Middle frontal gyrus (tissue), 1 donor: ENCODE measurements around the gene SHISA7.
"Not testable (repeated sequence)": the region's sequence is repeated elsewhere in the genome, so short reads cannot be mapped to it uniquely, and the experiment has no call there.

Source experiments
- DNase-seq: peaks from one replicate; pipeline ENCODE4 v3.0.0-alpha.2; 2015; ENCODE audit warnings: low spot score; ENCODE audit errors: extremely low spot score

The SHISA7 gene

DNA sequence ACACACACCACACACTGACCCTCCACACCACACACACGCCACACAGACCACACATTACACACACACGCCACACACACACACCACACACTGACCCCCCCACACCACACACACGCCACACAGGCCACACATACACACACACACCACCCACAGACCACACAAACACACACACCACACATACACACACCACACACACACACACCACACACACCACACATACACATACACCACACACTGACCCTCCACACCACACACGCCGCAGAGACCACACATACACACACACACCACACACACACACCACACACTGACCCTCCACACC is 5.0 kb upstream of the SHISA7 start:
- not testable (repeated sequence) for DNase-seq

DNA sequence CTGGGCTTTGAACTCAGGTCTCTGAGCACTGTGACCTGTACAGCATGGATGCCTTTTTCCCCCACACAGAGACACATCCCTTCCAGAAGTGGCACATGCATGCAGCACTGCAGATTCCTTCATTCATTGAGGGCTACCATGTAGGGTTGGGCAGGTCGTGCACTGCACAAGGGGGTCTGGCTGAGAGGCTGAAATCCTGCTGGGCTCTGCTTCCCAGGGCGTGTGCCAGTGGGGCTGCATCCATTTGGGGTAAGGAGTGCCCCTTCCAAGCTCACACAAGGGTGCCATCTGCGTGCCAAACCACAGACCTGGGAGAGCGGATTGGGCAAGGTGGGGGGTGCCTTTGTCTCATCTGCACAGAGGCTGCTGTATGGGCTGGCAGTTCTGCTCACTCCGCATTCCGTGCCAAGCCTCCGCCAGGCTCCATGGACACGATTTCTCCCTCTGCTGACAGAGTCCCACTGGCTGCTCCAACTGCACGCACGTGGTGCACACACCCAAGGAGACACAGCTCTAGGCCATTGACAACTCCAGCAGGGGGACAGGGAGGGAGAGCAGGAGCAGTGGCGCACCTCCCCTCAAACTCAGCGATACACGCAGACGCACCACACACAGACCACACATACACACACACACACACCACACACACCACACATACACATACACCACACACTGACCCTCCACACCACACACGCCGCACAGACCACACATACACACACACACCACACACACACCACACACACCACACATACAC is 4.5 kb upstream of the SHISA7 start:
- peak; percentile 62 for DNase-seq

DNA sequence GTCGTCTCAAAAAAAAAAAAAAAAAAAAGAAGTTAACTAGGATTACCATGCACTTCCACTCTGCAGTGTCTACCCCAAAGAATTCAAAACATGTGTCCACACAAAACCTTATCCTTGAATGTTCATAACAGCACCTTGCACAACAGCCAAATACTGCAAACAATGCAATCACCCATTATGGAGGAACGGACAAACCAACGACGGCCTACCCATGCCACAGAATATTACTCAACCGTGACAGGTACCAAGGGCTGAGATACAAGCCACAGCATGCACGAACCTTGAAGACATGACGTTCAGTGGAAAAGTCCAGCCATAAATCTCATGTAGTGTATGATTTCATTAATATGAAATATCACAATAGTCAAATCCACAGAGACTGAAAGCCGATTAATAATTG is 3.0 kb upstream of the SHISA7 start:
- no peak for DNase-seq

DNA sequence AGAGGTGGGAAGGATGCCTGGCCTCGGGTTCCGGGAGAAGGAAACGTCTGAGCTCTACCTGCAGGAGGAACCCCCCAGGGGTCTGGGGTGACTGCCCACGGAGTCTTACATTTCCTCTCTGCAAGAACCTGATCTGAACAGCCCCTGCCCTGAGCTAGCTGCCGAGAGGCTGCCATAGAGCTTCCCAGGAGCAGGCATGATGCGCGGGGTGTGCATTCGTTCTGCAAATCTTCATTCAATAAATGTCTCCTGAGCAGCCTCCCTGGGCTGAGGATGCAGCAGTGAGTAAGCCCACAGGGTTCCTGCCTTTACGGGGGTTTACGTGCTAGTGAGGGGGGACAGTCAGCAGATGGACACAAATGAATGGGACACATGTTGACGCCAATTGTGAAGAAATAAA is 1.5 kb upstream of the SHISA7 start:
- no peak for DNase-seq

DNA sequence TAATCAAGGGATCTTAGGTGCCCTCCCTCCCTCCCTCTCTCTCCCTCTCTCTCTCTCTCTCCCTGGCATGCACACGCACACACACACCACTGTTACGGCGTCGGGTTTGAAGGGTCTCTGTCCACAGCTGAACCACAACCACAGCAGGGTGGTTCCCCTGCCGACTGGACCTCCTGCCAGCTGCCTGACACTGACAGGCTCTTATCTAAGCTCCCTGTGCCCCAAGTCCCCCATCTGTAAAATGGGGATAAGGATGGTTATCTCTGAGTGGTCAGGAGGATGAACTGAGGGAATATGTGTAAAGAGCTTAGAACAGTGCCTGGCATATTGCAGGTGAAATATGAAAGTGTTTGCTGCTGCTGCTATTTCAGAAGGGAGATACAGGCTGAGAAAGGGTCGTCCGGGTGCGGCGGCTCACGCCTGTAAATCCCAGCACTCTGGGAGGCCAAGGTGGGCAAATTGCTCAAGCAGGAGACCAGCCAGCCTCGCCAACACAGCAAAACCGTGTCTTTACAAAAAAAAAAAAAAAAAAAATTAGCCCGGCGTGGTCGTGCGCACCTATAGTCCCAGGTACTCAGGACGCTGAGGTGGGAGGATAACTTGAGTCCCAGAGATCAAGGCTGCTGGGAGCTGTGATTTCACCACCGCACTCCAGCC is 852 bp upstream of the SHISA7 start:
- no peak for DNase-seq

DNA sequence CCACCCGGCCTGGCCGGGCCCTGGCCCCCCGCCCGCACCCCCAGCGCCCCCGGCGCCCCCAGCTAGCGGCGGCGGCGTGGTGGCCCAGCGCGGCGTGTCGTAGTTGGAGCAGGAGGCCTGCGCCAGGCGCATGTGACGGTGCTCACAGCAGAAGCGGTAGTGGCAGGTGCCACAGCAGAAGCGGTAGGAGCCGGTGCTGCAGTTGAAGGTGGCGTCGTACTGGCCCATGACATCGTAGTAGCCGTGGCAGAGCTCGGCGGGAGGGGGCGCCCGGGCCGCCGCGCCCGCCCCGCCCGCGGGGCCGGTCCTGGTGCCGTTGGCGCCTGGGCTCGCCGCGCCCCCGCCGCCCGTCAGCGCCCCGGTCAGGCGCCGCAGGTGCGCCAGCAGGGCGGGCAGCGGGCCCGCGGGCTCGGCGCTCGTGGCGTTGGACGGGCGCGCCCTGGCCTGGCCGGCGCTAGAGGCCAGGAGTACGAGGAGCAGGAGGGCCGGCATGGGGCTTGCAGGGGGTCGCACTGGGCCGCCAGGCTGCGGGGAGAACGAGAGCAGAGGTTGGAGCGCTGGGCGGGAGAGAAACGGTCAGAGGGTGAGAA is 633 bp downstream of the SHISA7 start:
- no peak for DNase-seq

DNA sequence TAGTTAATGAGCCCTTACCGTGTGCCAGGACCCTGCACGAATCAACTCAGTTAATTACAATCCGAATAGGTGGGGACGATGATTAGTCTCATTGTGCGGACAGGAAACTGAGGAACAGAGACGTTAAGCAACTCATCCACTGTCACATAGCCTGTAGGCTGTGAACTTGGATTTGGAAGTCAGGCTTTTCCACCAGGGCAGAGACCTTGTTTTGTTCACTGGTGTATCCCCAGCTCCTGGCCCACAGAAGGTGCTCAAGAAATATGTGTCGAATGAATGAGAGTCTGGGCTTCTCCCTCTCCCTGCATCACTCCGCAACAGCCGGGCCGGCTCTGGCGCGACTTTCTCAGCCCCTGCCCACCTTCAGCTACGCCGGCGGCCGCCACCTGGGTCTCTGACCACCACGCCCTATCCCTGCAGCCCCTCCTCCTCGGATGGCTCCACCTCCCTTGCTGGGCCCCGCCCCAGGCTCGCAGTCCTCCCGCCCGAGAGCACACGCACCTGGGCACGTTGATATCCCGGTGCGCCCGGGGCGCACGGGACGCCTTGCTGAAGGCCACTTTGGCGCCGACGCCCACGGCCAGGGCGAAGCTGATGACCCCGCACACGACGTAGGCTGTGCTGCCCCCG is 1.3 kb downstream of the SHISA7 start:
- DNase-seq, result no peak

DNA sequence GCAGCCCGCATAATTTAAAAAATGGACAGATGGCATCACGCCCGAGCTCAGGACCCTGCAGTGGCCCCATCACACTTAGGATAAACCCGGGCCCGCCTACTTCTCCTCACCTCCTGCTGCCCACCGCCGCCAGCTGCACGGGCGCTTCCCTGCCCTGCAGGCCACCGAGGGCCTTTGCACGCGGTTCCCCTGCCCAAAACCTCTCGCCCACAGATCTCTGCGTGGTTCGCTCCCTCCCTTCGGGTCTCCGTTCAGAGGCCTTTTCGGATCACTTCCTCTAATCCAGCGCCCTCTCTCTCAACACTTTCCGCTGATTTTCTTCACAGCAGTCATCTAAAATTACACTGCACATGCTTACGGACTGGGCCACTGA is 1.8 kb downstream of the SHISA7 start:
- no peak for DNase-seq

DNA sequence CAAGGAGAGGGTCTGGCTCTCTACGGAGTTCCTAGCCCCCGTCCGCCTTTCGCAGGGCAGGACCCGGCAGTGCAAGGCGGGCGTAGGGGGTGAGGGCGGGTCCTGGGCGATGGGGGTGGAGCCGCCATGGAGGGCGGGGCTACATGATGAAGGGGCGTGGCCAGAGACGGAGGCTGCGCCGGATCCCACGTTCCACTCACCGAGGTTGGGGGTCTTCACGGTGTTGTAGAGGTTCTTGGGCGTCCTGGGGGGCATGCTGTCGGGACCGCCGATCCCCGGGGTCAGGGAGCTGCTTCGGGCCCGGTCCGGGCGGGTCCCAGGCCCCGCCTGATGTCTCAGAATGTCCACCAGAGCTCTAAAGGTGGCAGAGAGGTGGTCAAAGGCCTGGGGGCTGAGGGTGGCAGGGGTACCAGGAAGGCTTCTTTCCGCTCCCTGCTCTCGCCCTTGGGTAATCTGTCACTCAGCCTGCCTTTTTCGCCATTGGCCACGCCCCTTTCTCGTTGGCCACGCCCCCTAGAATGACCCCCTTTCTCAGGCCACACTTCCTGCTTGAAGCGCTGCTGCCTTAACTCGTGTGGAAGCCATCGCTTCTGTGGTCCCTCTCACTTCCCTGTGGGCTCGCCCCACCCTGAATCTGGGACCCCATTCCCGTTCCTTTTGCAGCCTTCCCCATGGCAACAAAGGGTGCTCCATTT is 2.5 kb downstream of the SHISA7 start:
- DNase-seq, result no peak

DNA sequence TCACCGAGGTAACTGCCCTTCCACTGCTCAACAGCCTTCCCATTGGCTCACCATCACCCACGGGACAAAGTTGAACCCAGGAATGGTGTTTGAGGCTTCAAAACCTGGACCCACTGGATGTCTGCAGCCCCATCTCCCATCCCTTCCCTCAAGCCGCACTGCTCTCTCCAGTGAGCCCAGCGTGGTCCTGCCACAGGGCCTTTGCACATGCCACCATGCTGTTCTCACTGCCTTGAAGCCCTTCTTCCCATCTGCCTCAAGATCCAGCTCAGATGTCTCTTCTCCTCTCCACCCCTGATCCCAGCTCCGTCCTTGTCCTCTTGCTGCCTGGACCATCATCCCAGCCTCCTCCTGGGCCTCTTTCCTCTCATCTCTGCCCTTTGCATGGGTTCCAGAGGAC is 4.0 kb downstream of the SHISA7 start:
- no peak for DNase-seq

DNA sequence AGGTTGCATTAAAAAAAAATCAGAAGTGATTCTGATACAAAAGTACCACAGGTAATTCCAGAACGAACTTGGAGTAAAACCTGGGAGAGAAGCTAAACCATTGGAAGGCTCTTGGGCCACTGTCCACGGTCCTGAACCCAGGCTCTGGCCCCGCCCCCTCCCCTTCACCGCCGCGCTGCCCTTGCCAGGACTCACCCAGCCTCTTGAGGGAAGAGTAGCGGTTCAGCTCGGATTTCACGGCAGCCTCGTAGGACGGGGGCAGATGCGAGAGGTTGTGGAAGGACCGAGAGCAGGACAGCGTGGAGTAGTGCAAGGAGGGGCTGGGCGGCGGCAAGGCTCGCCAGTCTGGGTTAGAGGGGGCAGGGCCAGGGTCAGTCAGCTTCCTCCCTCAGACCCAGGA is 5.7 kb downstream of the SHISA7 start:
- DNase-seq, result no peak

DNA sequence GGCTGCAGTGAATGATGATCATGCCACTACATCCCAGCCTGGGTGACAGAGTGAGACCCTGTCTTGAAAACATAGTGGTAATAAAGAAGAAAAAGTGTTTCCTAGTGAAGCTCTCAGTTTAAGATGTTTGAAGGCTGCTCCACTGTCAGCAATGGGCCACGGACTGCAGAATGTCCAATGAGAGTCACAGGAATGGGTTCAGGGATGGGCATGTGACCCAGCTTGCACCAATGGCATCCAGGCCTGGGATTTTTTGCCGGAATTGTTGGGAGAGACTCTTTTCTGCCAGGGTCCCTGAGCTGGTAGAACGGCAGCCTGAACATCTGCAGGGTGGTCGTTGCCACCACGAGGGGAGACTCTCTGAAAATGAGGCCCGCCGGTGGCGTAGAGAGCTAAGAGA is 6.3 kb downstream of the SHISA7 start:
- DNase-seq, result no peak

DNA sequence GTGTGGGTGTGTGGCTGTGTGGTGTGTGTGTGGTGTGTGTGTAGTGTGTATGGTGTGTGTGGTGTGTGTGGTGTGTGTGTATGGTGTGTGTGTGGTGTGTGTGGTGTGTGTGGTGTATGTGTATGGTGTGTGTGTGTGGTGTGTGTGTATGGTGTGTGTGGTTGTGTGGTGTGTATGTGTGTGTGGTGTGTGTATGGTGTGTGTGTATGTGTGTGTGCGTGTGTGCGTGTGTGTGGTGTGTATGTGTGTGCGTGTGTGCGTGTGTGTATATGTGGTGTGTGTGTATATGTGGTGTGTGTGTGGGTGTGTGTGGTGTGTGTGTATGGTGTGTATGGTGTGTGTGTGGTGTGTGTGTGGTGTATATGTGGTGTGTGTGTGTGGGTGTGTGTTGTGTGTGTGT is 8.1 kb downstream of the SHISA7 start:
- no peak for DNase-seq

DNA sequence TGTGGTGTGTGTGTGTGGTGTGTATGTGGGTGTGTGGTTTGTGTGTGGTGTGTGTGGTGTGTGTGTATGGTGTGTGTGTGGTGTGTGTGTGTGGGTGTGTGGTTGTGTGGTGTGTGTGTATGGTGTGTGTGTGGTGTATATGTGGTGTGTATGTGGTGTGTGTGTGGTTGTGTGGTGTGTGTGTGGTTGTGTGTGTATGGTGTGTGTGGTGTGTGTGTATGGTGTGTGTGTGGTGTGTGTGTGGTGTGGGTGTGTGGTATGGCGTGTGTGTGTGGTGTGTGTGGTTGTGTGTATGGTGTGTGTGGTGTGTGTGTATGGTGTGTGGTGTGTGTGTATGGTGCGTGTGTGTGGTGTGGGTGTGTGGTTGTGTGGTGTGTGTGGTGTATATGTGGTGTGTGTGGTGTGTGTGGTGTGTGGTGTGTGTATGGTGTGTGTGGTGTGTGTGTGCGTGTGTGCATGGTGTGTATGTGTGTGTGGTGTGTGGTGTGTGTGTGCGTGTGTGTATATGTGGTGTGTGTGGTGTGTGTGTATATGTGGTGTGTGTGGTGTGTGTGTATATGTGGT is 8.7 kb downstream of the SHISA7 start:
- DNase-seq, result no peak

DNA sequence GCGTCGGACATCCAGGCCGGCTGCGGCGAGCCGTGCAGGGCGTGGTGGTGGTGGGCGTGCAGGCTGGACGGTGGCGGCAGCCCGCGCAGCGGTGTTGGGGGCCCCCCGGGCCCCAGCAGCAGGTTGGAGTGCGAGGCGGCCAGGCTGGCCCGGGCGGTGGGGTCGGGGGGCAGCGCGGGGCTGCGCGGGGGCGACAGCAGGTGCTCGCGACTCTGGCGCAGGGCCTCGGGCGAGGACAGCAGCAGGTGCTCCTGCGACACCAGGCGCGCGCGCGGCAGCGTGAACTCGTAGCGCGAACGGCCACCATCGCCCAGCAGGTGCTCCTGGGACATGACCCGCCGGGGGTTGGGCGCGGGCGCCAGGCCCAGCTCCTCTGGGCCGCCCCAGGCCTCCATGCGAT is 9.8 kb downstream of the SHISA7 start:
- no peak for DNase-seq

DNA sequence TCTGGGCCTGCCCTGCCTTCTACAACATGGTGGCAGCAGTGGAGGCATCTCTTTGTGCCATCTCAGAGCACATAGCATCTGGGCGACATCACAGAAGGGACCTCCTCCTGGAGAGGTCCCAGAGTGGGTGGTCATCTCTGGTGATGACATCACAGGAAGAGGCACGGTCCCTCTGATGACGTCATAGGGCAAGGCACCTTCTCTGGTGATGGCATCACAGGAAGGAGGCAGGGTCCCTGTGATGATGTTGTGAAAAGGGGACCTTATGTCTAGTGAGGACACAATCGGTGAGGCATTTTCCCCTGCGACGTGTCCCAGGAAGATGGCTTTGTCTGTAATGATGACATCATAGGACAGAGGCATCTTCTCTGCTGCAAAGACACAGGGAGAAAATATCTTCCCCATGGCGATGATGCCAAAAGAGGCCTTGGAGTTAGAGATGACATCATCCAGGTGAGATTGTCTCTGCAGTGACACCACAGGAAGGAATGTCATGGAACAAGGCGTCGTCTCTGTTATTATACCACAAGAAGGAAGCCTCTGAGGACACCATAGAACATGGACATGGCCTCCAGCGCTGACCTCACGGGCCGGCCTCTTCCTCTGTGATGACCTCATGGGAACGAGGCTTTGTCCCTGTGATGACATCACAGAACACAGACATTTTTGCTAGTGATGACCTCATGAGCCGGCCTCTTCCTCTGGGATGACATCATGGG is 10.7 kb downstream of the SHISA7 start:
- no peak for DNase-seq

DNA sequence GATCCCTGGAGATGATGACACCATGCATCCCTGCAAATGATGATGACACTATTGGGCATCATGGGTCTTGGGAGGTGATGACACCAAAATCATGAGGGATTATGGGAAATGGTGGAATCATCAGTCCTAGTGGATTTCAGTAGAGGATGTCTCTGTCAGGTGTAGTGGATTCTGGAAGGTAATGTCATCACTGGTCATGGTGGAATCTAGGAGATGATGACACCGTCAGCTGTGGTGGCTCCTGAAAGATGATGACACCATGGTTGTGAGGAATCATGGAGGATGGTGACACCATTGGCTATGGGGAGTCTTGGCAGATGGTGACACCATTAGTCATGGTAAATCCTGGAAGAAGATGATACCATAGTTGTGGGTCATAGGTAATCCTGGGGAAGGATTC is 11.9 kb downstream of the SHISA7 start:
- DNase-seq, result no peak

DNA sequence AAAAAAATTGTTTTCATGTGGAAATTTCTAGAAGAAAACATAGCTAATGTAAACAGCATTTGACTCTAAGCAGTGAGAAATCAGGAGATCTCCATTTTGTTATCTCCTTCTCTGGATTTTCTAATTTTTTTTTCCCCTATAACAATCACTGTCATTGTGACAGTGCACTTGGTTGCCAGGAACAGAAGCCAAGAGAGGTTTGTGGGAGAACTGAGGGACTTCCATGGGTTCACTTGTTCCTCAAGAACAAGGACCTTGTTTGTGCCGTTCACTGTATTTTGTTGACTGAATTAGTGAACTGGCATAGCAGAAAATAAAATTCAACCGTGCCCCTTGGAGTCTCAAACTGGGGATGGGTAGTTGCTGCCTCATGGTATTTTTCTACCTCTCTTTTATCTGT is 17.1 kb downstream of the SHISA7 start:
- peak; percentile 74 for DNase-seq

DNA sequence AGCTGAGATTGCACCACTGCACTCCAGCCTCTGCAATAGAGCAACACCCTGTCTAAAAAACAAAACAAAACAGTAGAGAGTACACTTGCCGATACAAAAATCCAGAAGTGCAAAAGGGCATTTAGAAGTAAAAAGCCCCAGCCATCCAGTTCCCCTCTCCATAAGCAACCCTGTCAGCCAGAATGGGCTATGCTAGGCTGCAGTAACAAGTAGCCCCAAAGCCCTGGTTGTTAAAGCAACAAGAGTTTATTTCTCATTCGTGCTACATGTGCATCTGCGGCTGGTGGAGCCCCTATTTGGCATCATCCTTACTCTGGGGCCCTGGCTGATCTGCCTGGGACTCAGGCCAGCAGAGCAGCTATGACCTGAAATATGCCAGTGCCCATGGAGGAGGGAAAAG is 18.6 kb downstream of the SHISA7 start:
- no peak for DNase-seq

DNA sequence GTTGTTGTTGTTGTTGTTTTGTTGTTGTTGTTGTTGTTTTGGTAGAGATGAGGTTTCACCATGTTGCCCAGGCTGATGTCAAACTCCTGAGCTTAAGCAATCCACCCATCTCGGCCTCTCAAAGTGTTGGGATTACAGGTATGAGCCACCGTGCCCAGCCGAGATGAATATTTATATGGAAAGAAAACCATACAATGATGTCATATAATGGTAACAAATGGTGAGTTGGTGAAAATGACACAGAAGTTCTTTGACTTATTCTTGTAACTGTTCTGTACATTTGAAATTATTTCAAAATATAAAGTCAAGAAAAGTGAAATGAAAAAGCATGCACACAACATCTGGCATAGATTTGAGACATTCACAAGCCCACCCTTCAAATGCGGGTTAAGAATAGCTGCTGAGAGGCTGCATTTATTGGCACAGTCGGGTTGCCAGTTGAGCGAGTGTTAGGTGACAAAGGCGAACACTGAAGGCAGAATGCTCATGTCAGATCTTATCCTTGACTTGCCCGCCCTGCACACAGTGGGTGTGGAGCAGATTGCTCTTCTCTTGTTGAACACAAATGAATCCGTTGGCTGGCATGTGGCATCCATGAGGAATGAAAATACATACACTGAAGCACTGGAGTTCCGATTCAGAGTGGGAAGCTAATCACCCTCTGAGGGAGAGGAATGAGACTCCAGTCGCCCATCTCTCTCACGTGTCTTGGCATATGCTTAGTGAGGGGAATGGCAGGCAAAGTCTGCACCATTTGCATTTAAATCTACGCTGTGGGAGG is 19.7 kb downstream of the SHISA7 start:
- DNase-seq, result no peak
